ENCODE data around the gene TTLL3. TPM values are rescaled to one million over a fixed set of nuclear protein-coding genes. Genes with fewer than 3 reads are reported as not detected.

Gene TTLL3
- total and polyA plus RNA-seq, 2 of the 8 experiments (the other 6 are each of a cell fraction or from before 2014, with no cell fraction given): 5.9 to 8.9 TPM

DNA sequence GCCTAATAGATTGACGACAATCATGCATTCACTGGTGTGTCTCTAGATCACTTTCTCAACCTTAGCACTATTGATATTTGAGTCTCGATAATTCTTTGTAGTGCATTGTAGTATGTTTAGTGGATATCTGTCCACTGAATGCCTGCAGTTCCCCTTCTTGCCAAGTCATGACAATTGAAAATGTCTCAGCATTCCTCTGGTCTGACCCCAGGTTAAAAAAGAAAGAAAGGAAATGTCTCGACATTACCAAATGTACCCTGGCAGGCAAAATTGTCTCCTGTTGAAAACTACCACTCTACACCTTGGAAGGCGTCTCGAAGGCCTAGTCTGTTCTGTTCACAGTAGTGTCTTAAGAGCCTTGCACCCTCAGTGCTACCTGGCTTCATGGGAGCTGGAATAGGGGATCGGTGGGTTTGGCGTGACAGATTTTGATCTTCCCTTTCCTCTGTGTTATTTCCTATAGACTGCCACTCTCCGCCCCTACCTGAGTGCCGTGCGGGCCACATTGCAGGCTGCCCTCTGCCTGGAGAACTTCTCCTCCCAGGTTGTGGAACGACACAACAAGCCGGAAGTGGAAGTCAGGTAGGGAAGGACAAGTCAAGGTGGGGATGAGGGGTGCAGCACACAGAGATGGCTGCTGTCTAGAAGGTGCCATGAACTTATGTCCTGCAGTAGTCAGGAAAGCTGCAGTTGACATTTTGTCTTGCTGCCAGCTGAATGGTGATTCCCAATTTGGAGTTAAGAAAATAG lies 12.7 kb upstream of the TTLL3 start (continued):
- TF ChIP-seq, protein P1, sequence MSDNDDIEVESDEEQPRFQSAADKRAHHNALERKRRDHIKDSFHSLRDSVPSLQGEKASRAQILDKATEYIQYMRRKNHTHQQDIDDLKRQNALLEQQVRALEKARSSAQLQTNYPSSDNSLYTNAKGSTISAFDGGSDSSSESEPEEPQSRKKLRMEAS (IDR thresholded peaks at IDR 0.05): no peak
- TF ChIP-seq KDM1A (IDR thresholded peaks at IDR 0.05; ENCODE audit: borderline replicate concordance, low read length) (no peak), SP4 (IDR thresholded peaks at IDR 0.05; ENCODE audit: low read length) (no peak), POLR2A (IDR thresholded peaks at IDR 0.05; ENCODE audit: control extremely low read depth in 1 of 2, low read depth in 2 of 2, low read length in 2 of 2) (no peak), YY1 (IDR thresholded peaks at IDR 0.05; ENCODE audit: low read depth, low read length) (no peak), TCF12 (IDR thresholded peaks at IDR 0.05; ENCODE audit: low read depth, low read length) (no peak)

All from H1 (cell line).